ENCODE data around the gene EPSTI1. TPM values are rescaled to one million over a fixed set of nuclear protein-coding genes. Genes with fewer than 3 reads are reported as not detected.

Gene EPSTI1, protein sequence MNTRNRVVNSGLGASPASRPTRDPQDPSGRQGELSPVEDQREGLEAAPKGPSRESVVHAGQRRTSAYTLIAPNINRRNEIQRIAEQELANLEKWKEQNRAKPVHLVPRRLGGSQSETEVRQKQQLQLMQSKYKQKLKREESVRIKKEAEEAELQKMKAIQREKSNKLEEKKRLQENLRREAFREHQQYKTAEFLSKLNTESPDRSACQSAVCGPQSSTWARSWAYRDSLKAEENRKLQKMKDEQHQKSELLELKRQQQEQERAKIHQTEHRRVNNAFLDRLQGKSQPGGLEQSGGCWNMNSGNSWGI
- total RNA-seq, result 0.54 and 6.2 TPM in 2 replicates

GRCh38 chr13:42991898-42992763 is at the start of gene EPSTI1:
Gene EPSTI1, minus strand, starts transcription at chr13:42992241. Its CDS starts 76 bp downstream, at chr13:42992165.

DNA sequence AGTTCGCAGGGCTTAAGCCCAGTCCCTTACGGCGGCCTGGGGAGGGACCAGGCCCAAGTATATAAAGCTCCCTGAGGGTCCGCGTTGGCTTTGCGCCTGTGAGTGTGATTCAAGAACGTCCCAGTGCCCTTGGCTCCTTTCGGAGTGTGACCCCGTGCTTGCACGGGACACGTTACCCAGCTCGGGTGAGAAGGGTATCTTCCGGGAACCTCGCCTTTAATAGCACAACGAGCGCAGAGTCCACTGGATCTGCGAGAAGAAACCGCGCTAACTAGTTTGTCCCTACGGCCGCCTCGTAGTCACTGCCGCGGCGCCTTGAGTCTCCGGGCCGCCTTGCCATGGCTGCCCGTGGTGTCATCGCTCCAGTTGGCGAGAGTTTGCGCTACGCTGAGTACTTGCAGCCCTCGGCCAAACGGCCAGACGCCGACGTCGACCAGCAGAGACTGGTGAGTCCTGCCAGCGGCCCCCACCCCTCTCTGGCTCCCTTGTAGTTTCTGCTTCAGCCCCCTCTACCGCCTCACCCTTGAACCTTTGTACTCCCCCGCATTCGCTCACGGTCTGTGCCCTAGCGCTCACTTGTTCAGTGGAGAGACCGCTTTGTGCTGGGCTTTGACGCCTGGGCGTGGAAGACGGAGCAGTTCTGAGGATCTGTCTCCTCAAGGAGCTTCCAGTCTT is 31.4 kb upstream of the EPSTI1 start, which contains the start of gene DNAJC15:
Gene DNAJC15, plus strand, starts transcription at position 298 of the 675 bp plus-strand sequence. Its CDS starts 41 bp downstream, at position 339.

Other genes with a start within 250 kb of the EPSTI1 start
- not detected in 2 replicates for gene FAM216B, start 210.7 kb downstream of the EPSTI1 start, total RNA-seq
- gene DNAJC15, start 31.3 kb upstream of the EPSTI1 start, total RNA-seq, result 17.3 and 19.3 TPM in 2 replicates